HepG2 (cell line): Measurements from ENCODE around the gene LCAT. TPM values are rescaled to one million over a fixed set of nuclear protein-coding genes. Genes with fewer than 3 reads are reported as not detected.

Source experiments
- AKNA ChIP-seq: sonication (generic); formaldehyde crosslinking; IDR thresholded peaks from 2 replicates; pipeline ENCODE4 v1.4.0; 2020; ENCODE audit warnings: missing genetic modification reagents, borderline replicate concordance
- CERS6 ChIP-seq: sonication (generic); formaldehyde crosslinking; IDR thresholded peaks from 2 replicates; pipeline ENCODE4 v1.5.0; 2020; ENCODE audit warnings: missing genetic modification reagents
- FOXA3 ChIP-seq: IDR thresholded peaks from 2 replicates; pipeline ENCODE4 v1.6.1; 2016; ENCODE audit warnings: missing genetic modification reagents, missing compliant biosample characterization
- GATA4 ChIP-seq: sonication (generic); IDR thresholded peaks from 2 replicates; pipeline ENCODE4 v1.6.1; 2016; ENCODE audit warnings: antibody characterized with exemption, low read depth, borderline replicate concordance
- GMEB1 ChIP-seq: sonication (generic); formaldehyde crosslinking; IDR thresholded peaks from 2 replicates; pipeline ENCODE4 v1.5.1; 2020; ENCODE audit warnings: missing genetic modification reagents, mild to moderate bottlenecking, borderline replicate concordance
- GTF3A ChIP-seq: sonication (generic); formaldehyde crosslinking; conservative IDR thresholded peaks from 2 replicates; pipeline ENCODE4 v1.4.0; 2020; ENCODE audit warnings: mild to moderate bottlenecking, missing genetic modification reagents
- HNF4A ChIP-seq: sonication (generic); formaldehyde crosslinking; IDR thresholded peaks from 2 replicates; pipeline ENCODE4 v1.4.0; 2020; ENCODE audit warnings: missing genetic modification reagents
- HOXA9 ChIP-seq: sonication (generic); formaldehyde crosslinking; IDR thresholded peaks from 2 replicates; pipeline ENCODE4 v1.8.1; 2022; ENCODE audit warnings: missing genetic modification reagents, mild to moderate bottlenecking, moderate library complexity, borderline replicate concordance
- MIXL1 ChIP-seq: IDR thresholded peaks from 2 replicates; pipeline ENCODE4 v1.6.1; 2016
- MLLT10 ChIP-seq: sonication (generic); formaldehyde crosslinking; IDR thresholded peaks from 2 replicates; pipeline ENCODE4 v1.4.0; 2020; ENCODE audit warnings: missing genetic modification reagents
- SALL1 ChIP-seq: sonication (generic); formaldehyde crosslinking; IDR thresholded peaks from 2 replicates; pipeline ENCODE4 v1.8.0; 2022; ENCODE audit warnings: mild to moderate bottlenecking, missing genetic modification reagents
- SMC3 ChIP-seq: IDR thresholded peaks from 2 replicates; pipeline ENCODE4 v1.6.1; 2011; ENCODE audit warnings: low read length, improper control_type of control experiment
- TARDBP ChIP-seq: sonication (generic); formaldehyde crosslinking; IDR thresholded peaks from 2 replicates; pipeline ENCODE4 v1.8.0; 2022; ENCODE audit warnings: mild to moderate bottlenecking, missing genetic modification reagents
- ZBTB7A ChIP-seq: sonication (generic); formaldehyde crosslinking; IDR thresholded peaks from 2 replicates; pipeline ENCODE4 v1.8.0; 2022; ENCODE audit warnings: mild to moderate bottlenecking, missing genetic modification reagents
- ZBTB8A ChIP-seq: sonication (generic); formaldehyde crosslinking; IDR thresholded peaks from 2 replicates; pipeline ENCODE4 v1.4.0; 2020; ENCODE audit warnings: mild to moderate bottlenecking, low read depth, missing genetic modification reagents, borderline replicate concordance
- ZNF333 ChIP-seq: sonication (generic); formaldehyde crosslinking; IDR thresholded peaks from 2 replicates; pipeline ENCODE4 v1.4.0; 2020; ENCODE audit warnings: mild to moderate bottlenecking, missing genetic modification reagents, borderline replicate concordance
- ZNF547 ChIP-seq: sonication (generic); formaldehyde crosslinking; IDR thresholded peaks from 2 replicates; pipeline ENCODE4 v1.5.1; 2020; ENCODE audit warnings: mild to moderate bottlenecking, missing genetic modification reagents
- ZNF670 ChIP-seq: sonication (generic); formaldehyde crosslinking; IDR thresholded peaks from 2 replicates; pipeline ENCODE4 v1.8.0; 2022; ENCODE audit warnings: mild to moderate bottlenecking, missing genetic modification reagents, borderline replicate concordance
- ZNF75D ChIP-seq: sonication (generic); formaldehyde crosslinking; IDR thresholded peaks from 2 replicates; pipeline ENCODE4 v1.8.1; 2023; ENCODE audit warnings: missing genetic modification reagents, mild to moderate bottlenecking, borderline replicate concordance
- polyA plus RNA-seq, 8 experiments: library from polyadenylated mRNA; depleted of rRNA in 3 of 8; stranded (reverse) in 7 of 8; unstranded in 1 of 8; fragments of >200 nt; fragmentation: Illumina TruSeq in 4 of 8; extraction: Trizol in 4 of 8; gene quantifications; 2 replicates each; pipeline versions ENCODE4 v1.2.1 to v1.2.3, GENCODE V29; 2011 to 2016; ENCODE audit warnings: low read depth in 4 of 8, missing spikeins in 1 of 8, mixed read lengths in 1 of 8; ENCODE audit not compliant: insufficient read depth in 1 of 8
- total RNA-seq, 5 experiments: library from RNA; depleted of rRNA; stranded (reverse); fragments of >200 nt; fragmentation: Illumina TruSeq; extraction: Trizol; gene quantifications; 2 replicates each; pipeline ENCODE4 v1.2.3, GENCODE V29; 2016; ENCODE audit warnings: low read depth in 1 of 5
- TF ChIP-seq, protein P1 (sequence below): sonication (generic); formaldehyde crosslinking; IDR thresholded peaks from 2 replicates; pipeline ENCODE4 v1.4.0; 2020; ENCODE audit warnings: missing genetic modification reagents

The LCAT gene
- total and polyA plus RNA-seq, 2 of the 13 experiments (the other 11 are each of a cell fraction or from before 2014, with no cell fraction given): 36.1 to 38.9 TPM

GRCh38 chr16:67936124-67936879 is 7.6 kb downstream of the LCAT start, which contains the start of gene PSMB10 (continued):
- TF ChIP-seq GATA4: no peak
- no peak; the same call in 1 of the 2 replicates for TF ChIP-seq SALL1 (CRISPR knock-in tag)
- peak; percentile 83; the same call in 1 of the 2 replicates for TF ChIP-seq HOXA9 (CRISPR knock-in tag)
- no peak for TF ChIP-seq MIXL1 (CRISPR knock-in tag)
- no peak for TF ChIP-seq SMC3
- TF ChIP-seq FOXA3 (CRISPR knock-in tag): no peak
- no peak; the same call in 1 of the 2 replicates for TF ChIP-seq TARDBP (CRISPR knock-in tag)
- TF ChIP-seq CERS6: no peak
- TF ChIP-seq, protein P1, sequence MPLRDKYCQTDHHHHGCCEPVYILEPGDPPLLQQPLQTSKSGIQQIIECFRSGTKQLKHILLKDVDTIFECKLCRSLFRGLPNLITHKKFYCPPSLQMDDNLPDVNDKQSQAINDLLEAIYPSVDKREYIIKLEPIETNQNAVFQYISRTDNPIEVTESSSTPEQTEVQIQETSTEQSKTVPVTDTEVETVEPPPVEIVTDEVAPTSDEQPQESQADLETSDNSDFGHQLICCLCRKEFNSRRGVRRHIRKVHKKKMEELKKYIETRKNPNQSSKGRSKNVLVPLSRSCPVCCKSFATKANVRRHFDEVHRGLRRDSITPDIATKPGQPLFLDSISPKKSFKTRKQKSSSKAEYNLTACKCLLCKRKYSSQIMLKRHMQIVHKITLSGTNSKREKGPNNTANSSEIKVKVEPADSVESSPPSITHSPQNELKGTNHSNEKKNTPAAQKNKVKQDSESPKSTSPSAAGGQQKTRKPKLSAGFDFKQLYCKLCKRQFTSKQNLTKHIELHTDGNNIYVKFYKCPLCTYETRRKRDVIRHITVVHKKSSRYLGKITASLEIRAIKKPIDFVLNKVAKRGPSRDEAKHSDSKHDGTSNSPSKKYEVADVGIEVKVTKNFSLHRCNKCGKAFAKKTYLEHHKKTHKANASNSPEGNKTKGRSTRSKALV (CRISPR knock-in tag): 0 out of 2 replicates have a peak, but pooled peaks have one; percentile 16
- TF ChIP-seq ZNF670 (CRISPR knock-in tag): no peak
- no peak for TF ChIP-seq ZBTB8A (CRISPR knock-in tag)
- TF ChIP-seq GTF3A: no peak
- TF ChIP-seq MLLT10 (CRISPR knock-in tag): no peak
- 0 out of 2 replicates have a peak, but pooled peaks have one; percentile 34 for TF ChIP-seq ZNF75D (CRISPR knock-in tag)
- no peak for TF ChIP-seq ZNF333 (CRISPR knock-in tag)
- no peak; the same call in 1 of the 2 replicates for TF ChIP-seq ZBTB7A
- no peak; the same call in 1 of the 2 replicates for TF ChIP-seq HNF4A (CRISPR knock-in tag)
- no peak for TF ChIP-seq AKNA
- no peak; the same call in 1 of the 2 replicates for TF ChIP-seq GMEB1 (CRISPR knock-in tag)
- TF ChIP-seq ZNF547: 0 out of 2 replicates have a peak, but pooled peaks have one; percentile 6
